ENCODE results near the gene ESRRA.

Gene ESRRA

GRCh38 chr11:64339754-64340408 lies 34.6 kb downstream of the ESRRA start, which contains the start of gene CCDC88B:
TSS of gene CCDC88B (plus strand) at chr11:64340204. CDS start at chr11:64340267, 63 bp downstream.
- TF ChIP-seq CTCF (IDR thresholded peaks at IDR 0.05; ENCODE audit: low read length, missing control alignments): no peak
- DNase-seq (ENCODE audit: low read depth): no peak
- H3K4me3 ChIP-seq (replicated peaks; ENCODE audit: low read depth, low read length): no peak within 1 kb of the TSS

GRCh38 chr11:64340671-64341335 lies 35.5 kb downstream of the ESRRA start:
- H3K4me3 ChIP-seq (replicated peaks; ENCODE audit: low read depth, low read length): no peak overlapping the region
- no peak for DNase-seq (ENCODE audit: low read depth)
- no peak for TF ChIP-seq CTCF (IDR thresholded peaks at IDR 0.05; ENCODE audit: low read length, missing control alignments)

GRCh38 chr11:64341429-64341828 lies 36.1 kb downstream of the ESRRA start:
- no peak overlapping the region for H3K4me3 ChIP-seq (replicated peaks; ENCODE audit: low read depth, low read length)
- DNase-seq (ENCODE audit: low read depth): no peak
- TF ChIP-seq CTCF (IDR thresholded peaks at IDR 0.05; ENCODE audit: low read length, missing control alignments): no peak

GRCh38 chr11:64341851-64342791 lies 36.8 kb downstream of the ESRRA start:
- peak overlapping the region; percentile 37 for H3K4me3 ChIP-seq (replicated peaks; ENCODE audit: low read depth, low read length)
- DNase-seq (ENCODE audit: low read depth): peak; percentile 87
- TF ChIP-seq CTCF (IDR thresholded peaks at IDR 0.05; ENCODE audit: low read length, missing control alignments): no peak

GRCh38 chr11:64342869-64343745 lies 37.8 kb downstream of the ESRRA start:
- H3K4me3 ChIP-seq (replicated peaks; ENCODE audit: low read depth, low read length): peak overlapping the region; percentile 27
- DNase-seq (ENCODE audit: low read depth): no peak
- TF ChIP-seq CTCF (IDR thresholded peaks at IDR 0.05; ENCODE audit: low read length, missing control alignments): no peak

Measured in fibroblast of pulmonary artery (primary cell).